ENCODE results near the gene C10orf120.

Gene C10orf120

GRCh38 chr10:122699796-122700455 is at the start of gene C10orf120:
C10orf120 (minus strand) TSS chr10:122699846; CDS start chr10:122699790, 56 bp downstream.
- DNase-seq, result no peak

- DNase-seq, result no peak
These were observed 48.9 kb upstream of the C10orf120 start for GRCh38 chr10:122748496-122748895.

DNA sequence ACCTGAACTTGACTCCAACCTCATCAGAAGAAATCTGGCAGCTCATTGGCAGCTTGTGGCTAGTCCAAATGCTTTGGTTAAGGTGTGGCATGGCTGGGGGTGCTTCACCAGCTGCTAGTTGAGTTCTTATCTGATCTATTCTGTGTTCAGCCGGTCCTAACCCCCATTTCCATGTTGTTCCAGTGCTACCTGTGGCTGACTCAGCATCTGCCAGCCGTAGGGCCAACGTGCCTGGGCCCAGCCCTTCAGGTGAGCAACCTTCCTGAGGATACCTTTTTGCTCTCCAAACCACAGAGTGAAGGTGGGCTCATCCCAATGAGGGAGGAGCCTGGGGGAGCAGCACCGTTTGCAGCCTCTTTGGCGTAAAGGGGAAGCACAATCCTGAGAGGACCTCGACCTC is 46.8 kb upstream of the C10orf120 start:
- no peak for DNase-seq

GRCh38 chr10:122744257-122744656 is 44.6 kb upstream of the C10orf120 start:
- DNase-seq, result no peak

DNA sequence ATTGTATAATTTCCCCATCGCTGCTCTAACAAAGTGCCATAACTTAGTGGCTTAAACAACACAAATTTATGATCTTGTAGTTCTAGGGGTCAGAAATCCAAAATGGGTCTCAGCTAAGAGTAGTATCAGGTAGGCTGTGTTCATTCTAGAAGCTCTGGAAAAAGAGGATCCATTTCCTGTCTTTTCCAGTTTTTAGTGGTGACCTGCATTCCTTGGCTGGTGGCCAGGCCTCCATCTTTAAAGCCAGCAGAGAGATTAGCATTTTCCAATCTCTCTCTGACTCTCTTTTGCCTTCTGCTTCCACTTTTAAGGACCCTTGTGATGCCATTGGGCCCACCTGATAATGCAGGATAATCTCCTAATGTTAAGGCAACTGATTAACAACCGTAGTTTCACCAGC is 41.0 kb upstream of the C10orf120 start:
- DNase-seq, result no peak

DNA sequence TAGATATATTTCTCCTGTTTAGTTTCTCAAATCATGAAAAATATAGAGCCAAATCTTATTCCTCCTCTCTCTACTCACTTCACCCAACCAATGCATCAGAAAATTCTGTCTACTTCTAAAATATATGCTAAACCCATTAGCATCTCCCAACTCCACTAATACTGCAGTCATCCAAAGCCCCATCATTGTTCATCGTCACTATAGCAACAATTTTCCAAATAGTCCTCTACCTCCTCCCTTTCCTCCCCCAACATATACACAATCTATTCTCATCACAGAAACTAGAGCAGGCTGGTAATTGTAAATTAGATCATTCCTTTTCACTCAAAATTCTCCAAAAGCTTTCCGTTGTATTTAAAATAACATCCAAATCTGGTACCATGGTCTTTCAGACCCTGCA is 38.4 kb upstream of the C10orf120 start:
- DNase-seq, result no peak

- no peak for DNase-seq
These were observed 34.5 kb upstream of the C10orf120 start for GRCh38 chr10:122733931-122734665.

GRCh38 chr10:122733443-122733842 is 33.8 kb upstream of the C10orf120 start:
- no peak for DNase-seq

GRCh38 chr10:122730238-122730637 is 30.6 kb upstream of the C10orf120 start:
- no peak for DNase-seq

DNA sequence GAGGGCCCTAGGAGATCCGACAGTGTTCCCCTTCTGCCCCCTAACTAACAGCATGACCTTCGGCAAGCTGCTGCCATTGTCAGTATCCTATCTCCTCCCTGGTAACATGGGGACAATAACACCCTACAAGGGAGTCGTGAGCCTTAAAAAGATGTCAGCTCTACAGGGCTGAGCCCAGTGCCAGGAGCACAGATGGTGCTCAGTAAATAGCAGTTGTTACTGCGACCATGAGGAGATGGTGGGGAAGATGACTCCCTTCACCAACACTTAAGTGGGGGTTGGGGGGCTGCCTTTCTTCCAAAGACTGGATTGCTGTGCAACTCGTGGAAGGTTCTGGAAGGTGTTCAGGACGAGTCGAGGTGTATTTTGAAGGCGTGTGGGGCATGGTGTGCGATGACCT is 29.5 kb upstream of the C10orf120 start:
- DNase-seq, result no peak

GRCh38 chr10:122727426-122727825 is 27.8 kb upstream of the C10orf120 start:
- peak; percentile 68 for DNase-seq

- no peak for DNase-seq
These were observed 26.1 kb upstream of the C10orf120 start for GRCh38 chr10:122725768-122726167.

DNA sequence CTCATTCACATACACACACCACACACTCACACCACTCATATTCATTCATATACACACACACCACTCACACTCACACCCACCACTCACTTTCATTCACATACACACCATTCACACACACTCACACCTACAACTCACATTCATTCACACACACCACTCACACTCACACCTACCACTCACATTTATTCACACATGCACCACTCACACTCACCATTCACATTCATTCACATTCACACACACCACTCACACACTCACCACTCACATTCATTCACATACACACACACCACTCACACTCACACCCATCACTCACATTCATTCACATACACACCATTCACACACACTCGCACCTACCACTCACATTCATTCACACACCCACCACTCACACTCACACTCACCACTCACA is 25.4 kb upstream of the C10orf120 start:
- DNase-seq, result no peak

DNA sequence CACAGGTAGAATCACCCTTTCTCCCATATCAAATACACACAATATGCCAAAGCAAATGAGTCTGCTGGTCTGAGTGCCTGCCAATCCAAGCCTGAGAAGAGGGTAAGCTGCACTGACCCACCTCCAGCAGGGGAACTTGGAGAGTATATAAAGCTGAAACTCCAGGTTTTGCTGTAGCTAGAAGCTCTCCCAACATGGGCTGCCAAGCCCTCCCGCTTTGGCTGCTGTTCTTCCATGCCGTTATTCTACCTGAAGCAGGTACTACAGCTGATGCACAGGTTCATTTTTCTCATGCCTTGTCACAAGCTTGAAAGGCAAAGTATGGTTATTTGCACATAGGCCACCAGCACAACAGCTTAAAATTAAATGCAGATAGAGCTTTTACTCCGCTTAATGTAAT is 21.5 kb upstream of the C10orf120 start:
- no peak for DNase-seq

DNA sequence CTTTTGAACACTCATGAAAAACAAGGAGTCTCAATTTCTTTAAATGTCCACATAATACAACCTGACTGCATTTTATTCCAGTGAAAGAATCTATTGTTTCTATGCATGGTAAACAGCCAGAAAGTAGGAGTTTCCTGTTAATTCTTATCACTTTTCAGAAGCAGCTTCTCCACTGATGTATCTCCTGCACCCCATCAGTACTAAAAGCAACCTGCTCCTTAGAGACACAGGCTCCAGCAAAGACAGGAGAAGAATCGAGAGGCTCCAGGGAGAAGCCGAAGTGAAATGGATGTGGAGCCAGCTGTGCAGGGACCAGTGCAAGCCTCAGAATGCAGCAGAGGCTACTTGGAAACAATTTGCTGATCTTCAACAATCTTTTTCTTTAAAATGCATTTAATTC is 16.4 kb upstream of the C10orf120 start:
- DNase-seq, result no peak

- DNase-seq, result no peak
These were observed 15.9 kb upstream of the C10orf120 start for GRCh38 chr10:122715576-122715975.

- no peak for DNase-seq
These were observed 13.6 kb upstream of the C10orf120 start for GRCh38 chr10:122713091-122713885.

GRCh38 chr10:122710576-122710975 is 10.9 kb upstream of the C10orf120 start:
- no peak for DNase-seq

DNA sequence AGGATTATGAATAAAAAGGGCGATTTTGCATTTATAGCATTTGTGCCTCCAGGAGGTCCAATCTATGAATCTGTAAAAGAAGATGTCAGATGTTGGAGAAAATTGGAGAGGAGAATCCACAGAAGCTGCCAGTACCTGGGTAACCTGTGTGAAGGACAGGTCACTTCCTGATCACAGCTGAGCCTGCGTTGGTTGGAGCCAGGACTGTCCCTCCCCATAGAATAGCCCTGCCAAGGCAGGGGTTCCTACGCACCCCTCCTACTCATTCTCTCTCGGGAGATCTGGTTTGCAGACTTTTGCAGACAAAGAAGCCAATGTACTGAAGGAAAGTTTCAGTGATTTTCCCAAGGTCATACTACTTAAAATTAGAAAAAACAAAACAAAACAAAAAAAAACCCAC is 10.3 kb upstream of the C10orf120 start:
- DNase-seq, result no peak

GRCh38 chr10:122707535-122707934 is 7.9 kb upstream of the C10orf120 start:
- no peak for DNase-seq

GRCh38 chr10:122706947-122707346 is 7.3 kb upstream of the C10orf120 start:
- DNase-seq, result no peak

GRCh38 chr10:122706467-122706866 is 6.8 kb upstream of the C10orf120 start:
- DNase-seq, result no peak
